K562 (cell line): ENCODE results near the gene CDPF1. TPM values are rescaled to one million over a fixed set of nuclear protein-coding genes. Genes with fewer than 3 reads are reported as not detected.

Experiments used
- ATAC-seq: fragments of 200-7000 bp; cut with Tn5 transposase; 3 replicates; pipeline ENCODE4 v1.9.1; 2020; ENCODE audit warnings: moderate library complexity
- BruUV-seq: library from RNA; stranded (reverse); fragments of 400-500 nt; replicated peaks from 2 replicates; lab custom pipeline; 2021; lab: Mats Ljungman, UMichigan
- CTCF ChIA-PET: fragments of 300-600 bp; formaldehyde crosslinking; extraction: SDS; loops from one replicate; lab custom pipeline; 2021; ENCODE audit warnings: low intra/inter-chr PET ratio; lab: Yijun Ruan, JAX
- POLR2A ChIA-PET: fragments of 300-600, 350-650 bp; sonication (Branson Sonifier 250); formaldehyde crosslinking; extraction: SDS; loops from one replicate; lab custom pipeline; 2021; ENCODE audit warnings: antibody characterized with exemption, inconsistent platforms; lab: Yijun Ruan, JAX
- DNase-seq, 4 experiments: peaks; one replicate each; pipeline versions ENCODE4 v3.0.0 to v3.0.0-alpha.2; 2011 to 2018; ENCODE audit warnings: low spot score in 3 of 4, mixed read lengths in 3 of 4; ENCODE audit errors: extremely low read depth in 1 of 4
- FAIRE-seq: peaks from 2 replicates; lab custom pipeline; 2011; peaks lifted over from hg19 to GRCh38; lab: Jason Lieb, UNC
- H2AFZ ChIP-seq: 2 replicates; pipeline ENCODE4 v1.6.0; 2011; ENCODE audit warnings: low read depth, low read length, control low read depth, inconsistent platforms
- H3K27ac ChIP-seq: fragments of 200-600 bp; 3 replicates; pipeline ENCODE4 v1.8.0; 2011; ENCODE audit warnings: low read depth, mild to moderate bottlenecking, control low read depth, inconsistent platforms, low read length, moderate library complexity, mixed read lengths; ENCODE audit errors: extremely low read depth
- H3K27me3 ChIP-seq, 2 experiments: fragments of 300-600 bp in 1 of 2; 2 replicates in 1 of 2; 3 replicates in 1 of 2; pipeline versions ENCODE4 v1.6.0 to v1.8.0; 2011; ENCODE audit warnings: inconsistent platforms in 2 of 2, low read length in 2 of 2, mild to moderate bottlenecking in 1 of 2, mixed read lengths in 1 of 2, moderate library complexity in 1 of 2; ENCODE audit not compliant: control insufficient read depth in 2 of 2, insufficient read depth in 2 of 2
- H3K36me3 ChIP-seq: fragments of 300-600 bp; 3 replicates; pipeline ENCODE4 v1.8.0; 2011; ENCODE audit warnings: mild to moderate bottlenecking, low read length, inconsistent platforms; ENCODE audit not compliant: control insufficient read depth, insufficient read depth
- H3K4me1 ChIP-seq, 2 experiments: fragments of 200-600 bp in 1 of 2; replicated peaks in 1 of 2; 2 replicates in 1 of 2; 3 replicates in 1 of 2; pipeline versions ENCODE4 v1.5.1 to v1.8.0; 2011; ENCODE audit warnings: inconsistent platforms in 2 of 2, low read length in 2 of 2, mild to moderate bottlenecking in 1 of 2, mixed read lengths in 1 of 2, moderate library complexity in 1 of 2; ENCODE audit not compliant: control insufficient read depth in 2 of 2, insufficient read depth in 2 of 2
- H3K4me2 ChIP-seq: 2 replicates; pipeline ENCODE4 v1.6.1; 2011; ENCODE audit warnings: low read length, control low read depth, inconsistent platforms, mixed read lengths; ENCODE audit not compliant: insufficient read depth
- H3K4me3 ChIP-seq: fragments of 200-600 bp; sonication (generic), shearing (Covaris generic); 2 replicates; pipeline ENCODE4 v1.5.1; 2016; ENCODE audit warnings: control low read depth, inconsistent platforms
- H3K79me2 ChIP-seq: fragments of 200-600 bp; 3 replicates; pipeline ENCODE4 v1.8.0; 2011; ENCODE audit warnings: low read length, inconsistent platforms; ENCODE audit not compliant: control insufficient read depth, insufficient read depth
- H3K9ac ChIP-seq, 2 experiments: 2 replicates each; pipeline versions ENCODE4 v1.6.0 to v1.6.1; 2011; ENCODE audit warnings: low read depth in 2 of 2, low read length in 2 of 2, control low read depth in 1 of 2, inconsistent platforms in 1 of 2, mild to moderate bottlenecking in 1 of 2, mixed read lengths in 1 of 2; ENCODE audit not compliant: insufficient read depth in 1 of 2
- H3K9me1 ChIP-seq: one replicate; pipeline ENCODE4 v1.6.0; 2011; ENCODE audit warnings: inconsistent platforms, mild to moderate bottlenecking, low read length, moderate library complexity; ENCODE audit not compliant: control insufficient read depth, insufficient read depth
- H3K9me3 ChIP-seq: replicated peaks from 2 replicates; pipeline ENCODE4 v1.5.1; 2011; ENCODE audit warnings: low read depth, low read length, inconsistent platforms; ENCODE audit not compliant: control insufficient read depth, insufficient read depth
- H4K20me1 ChIP-seq: replicated peaks from 2 replicates; pipeline ENCODE4 v1.6.1; 2011; ENCODE audit warnings: low read length, inconsistent platforms, mixed read lengths; ENCODE audit not compliant: control insufficient read depth, insufficient read depth
- HDAC1 ChIP-seq, 2 experiments: fragments of 450-650 bp; IDR thresholded peaks; 2 replicates each; pipeline ENCODE4 v1.6.1; 2016 to 2017; ENCODE audit warnings: inconsistent platforms in 1 of 2, mild to moderate bottlenecking in 1 of 2, moderate library complexity in 1 of 2
- MGA ChIP-seq: fragments of 450-650 bp; IDR thresholded peaks from 2 replicates; pipeline ENCODE4 v1.6.1; 2016; ENCODE audit warnings: mild to moderate bottlenecking, moderate library complexity
- NR3C1 ChIP-seq: sonication (generic); formaldehyde crosslinking; IDR thresholded peaks from 2 replicates; pipeline ENCODE4 v1.8.1; 2022; ENCODE audit warnings: missing genetic modification reagents
- PML ChIP-seq: IDR thresholded peaks from 2 replicates; pipeline ENCODE4 v1.6.1; 2012; ENCODE audit warnings: low read length, inconsistent platforms
- RBBP5 ChIP-seq: fragments of 200-600 bp; sonication (generic); IDR thresholded peaks from 2 replicates; pipeline ENCODE4 v1.6.1; 2012; ENCODE audit warnings: borderline replicate concordance, mild to moderate bottlenecking, low read length, control low read depth, inconsistent platforms; ENCODE audit not compliant: insufficient read depth, poor library complexity, severe bottlenecking
- TFAP4 ChIP-seq: sonication (generic); formaldehyde crosslinking; IDR thresholded peaks from 2 replicates; pipeline ENCODE4 v1.8.0; 2022; ENCODE audit warnings: missing genetic modification reagents, mild to moderate bottlenecking, moderate library complexity, borderline replicate concordance
- ZFX ChIP-seq: sonication (generic); formaldehyde crosslinking; IDR thresholded peaks from 2 replicates; pipeline ENCODE4 v1.8.0; 2022; ENCODE audit warnings: mild to moderate bottlenecking, missing genetic modification reagents, moderate library complexity
- WGBS: fragments of 100-300 bp; shearing (Covaris generic); methylation state at CpG from one replicate; pipeline ENCODE4 v1.1.6; 2016; ENCODE audit warnings: low coverage, mixed read lengths; ENCODE audit not compliant: insufficient coverage; ENCODE audit errors: missing lambda C conversion rate; 5-methylcytosine and 5-hydroxymethylcytosine counted together
- in situ Hi-C: fragments of 300-500 bp; cut with MboI; formaldehyde crosslinking; loops from 4 replicates; pipeline ENCODE4 v1.15.0; 2018; ENCODE audit warnings: inconsistent platforms, mixed read lengths
- intact Hi-C: fragments of 100-400 bp; cut with micrococcal nuclease; formaldehyde crosslinking; loops from 2 replicates; pipeline ENCODE4 v1.14.2; 2022
- polyA plus RNA-seq, 8 experiments: library from polyadenylated mRNA; depleted of rRNA in 4 of 8; stranded (reverse) in 5 of 8; unstranded in 3 of 8; fragments of >200 nt; fragmentation: Nextera tagmentation in 2 of 8; fragmentation: Illumina TruSeq in 1 of 8; extraction: Ambion mirVana in 2 of 8; extraction: Trizol in 1 of 8; gene quantifications; 2 replicates each; pipeline versions ENCODE4 v1.2.1 to v1.2.3, GENCODE V29; 2011 to 2014; ENCODE audit warnings: inconsistent platforms in 1 of 8, missing spikeins in 1 of 8
- total RNA-seq, 7 experiments: library from RNA; depleted of rRNA in 6 of 7; stranded (reverse); fragments of >200 nt in 6 of 7; fragmentation: Illumina TruSeq in 2 of 7; extraction: Trizol in 2 of 7; gene quantifications; 2 replicates each; pipeline versions ENCODE4 v1.2.1 to v1.2.3, GENCODE V29; 2011 to 2021; ENCODE audit warnings: low replicate concordance in 1 of 7

Gene CDPF1
- total and polyA plus RNA-seq, 9 of the 15 experiments (the other 6 are each of a cell fraction or from before 2014, with no cell fraction given), result 0.84 to 19.5 (median 9.1) TPM

DNA sequence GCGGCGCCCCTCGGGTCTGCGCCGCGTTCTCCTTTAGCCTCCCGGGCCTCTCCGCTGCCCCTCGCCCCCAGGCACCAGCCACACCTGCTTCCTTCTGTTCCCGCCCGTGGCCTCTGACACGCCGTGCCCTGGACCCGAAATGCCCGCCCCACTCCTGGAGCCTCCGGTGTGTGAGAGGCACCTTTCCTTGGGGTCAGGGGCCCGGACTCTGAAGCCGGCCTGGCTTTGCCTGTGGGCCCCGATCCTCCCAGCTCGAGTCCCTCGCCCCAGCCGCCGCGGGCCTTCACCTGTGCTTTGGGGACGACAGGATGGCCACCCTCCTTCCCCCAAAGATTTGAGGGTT, 661 bp upstream of the CDPF1 start:
- WGBS, result 0% methylated on average over 24 of the region's 25 CpGs
- H3K9ac ChIP-seq, result peak overlapping the region; percentile 86 to 98
- ChIA-PET CTCF (no interaction called here), POLR2A (interaction anchor here (0.6 to 2.3 kb wide), 4 partner anchors 10 to 21 kb away, joined by 3 to 12 read pairs (median 3); partner anchors contain the start of gene TTC38)
- FAIRE-seq (no peak), ATAC-seq (peak; percentile 31), DNase-seq (peak in 1 of 4 experiments; percentile 36)
- H4K20me1 ChIP-seq, result no peaks in the 10 kb centered on the region
- no peaks in the 10 kb centered on the region for H3K27me3 ChIP-seq
- H3K9me3 ChIP-seq, result no peaks in the 10 kb centered on the region
- H3K9me1 ChIP-seq, result no peaks in the 10 kb centered on the region
- peak overlapping the region; percentile 87 for H3K27ac ChIP-seq
- peak overlapping the region; percentile 71 for H3K4me3 ChIP-seq
- H2AFZ ChIP-seq, result peak overlapping the region; percentile 83
- peak overlapping the region; percentile 89 for H3K4me2 ChIP-seq
- H3K79me2 ChIP-seq, result peaks cover 33% of the 10 kb centered on the region
- H3K4me1 ChIP-seq, result peaks cover 12 to 35% of the 10 kb centered on the region in 2 experiments
- no peaks in the 10 kb centered on the region for H3K36me3 ChIP-seq
- no TSS peak for BruUV-seq
- intact Hi-C loops (no loop called here), in situ Hi-C loops (no loop called here)
- TF ChIP-seq MGA (0 out of 2 replicates have a peak, but pooled peaks have one; percentile 12), PML (no peak), HDAC1 (IDR thresholded peaks at IDR 0.05) (peak in 1 of 2 experiments; percentile 11; a peak in 1 of 4 replicates), NR3C1 (CRISPR knock-in tag) (peak; percentile 31; the same call in 1 of the 2 replicates), RBBP5 (peak; percentile 3), ZFX (CRISPR knock-in tag) (peak; percentile 6; the same call in 1 of the 2 replicates), TFAP4 (CRISPR knock-in tag) (0 out of 2 replicates have a peak, but pooled peaks have one; percentile 10)
